Motor neuron (in vitro differentiated cells): Measurements from ENCODE around the gene FTL. TPM values are rescaled to one million over a fixed set of nuclear protein-coding genes. Genes with fewer than 3 reads are reported as not detected.

Experiments
- ATAC-seq, 8 experiments: fragments of 200-7000 bp; cut with Tn5 transposase; replicated peaks in 6 of 8; 2 replicates each; pipeline ENCODE4 v1.8.0; 2021; ENCODE audit warnings: mild to moderate bottlenecking in 8 of 8, moderate library complexity in 8 of 8
- H3K27ac ChIP-seq, 2 donors: fragments of 250-450 bp; sonication (Bioruptor Pico); 2 replicates each; pipeline ENCODE4 v1.9.0; 2021; ENCODE audit warnings: antibody characterized with exemption in 2 of 2, mild to moderate bottlenecking in 2 of 2, moderate library complexity in 1 of 2
- H3K4me1 ChIP-seq, 2 donors: fragments of 250-450 bp; sonication (Bioruptor Pico); replicated peaks in 1 of 2; 2 replicates each; pipeline ENCODE4 v1.6.1; 2021; ENCODE audit warnings: antibody characterized with exemption in 2 of 2, mild to moderate bottlenecking in 2 of 2, moderate library complexity in 1 of 2
- H3K4me3 ChIP-seq, 5 donors: fragments of 250-450 bp; sonication (Bioruptor Pico); 2 replicates each; pipeline ENCODE4 v1.9.0; 2021; ENCODE audit warnings: antibody characterized with exemption in 5 of 5, mild to moderate bottlenecking in 5 of 5, moderate library complexity in 4 of 5
- WGBS, 10 experiments: fragments of 450-650 bp; shearing (Covaris generic); methylation state at CpG; one replicate each; pipeline ENCODE4 v1.0.0; 2022; 5-methylcytosine and 5-hydroxymethylcytosine counted together
- in situ Hi-C, 9 experiments: fragments of 400-800 bp; cut with MboI; loops; one replicate each; pipeline ENCODE4 v1.15.0; 2021; ENCODE audit warnings: low sequenced_read_pairs in 9 of 9, low pct_unique_long_range_greater_than_20kb in 2 of 9; ENCODE audit not compliant: unreplicated experiment in 9 of 9
- total RNA-seq, 8 experiments: library from RNA; unstranded; fragments of 300-600 nt; gene quantifications; 2 replicates each; pipeline versions ENCODE4 v1.2.3 to v1.2.4, GENCODE V29; 2022

FTL gene
- total RNA-seq, 8 experiments from 2014 or later, result 1,251 to 10,826 (median 2,578) TPM

DNA sequence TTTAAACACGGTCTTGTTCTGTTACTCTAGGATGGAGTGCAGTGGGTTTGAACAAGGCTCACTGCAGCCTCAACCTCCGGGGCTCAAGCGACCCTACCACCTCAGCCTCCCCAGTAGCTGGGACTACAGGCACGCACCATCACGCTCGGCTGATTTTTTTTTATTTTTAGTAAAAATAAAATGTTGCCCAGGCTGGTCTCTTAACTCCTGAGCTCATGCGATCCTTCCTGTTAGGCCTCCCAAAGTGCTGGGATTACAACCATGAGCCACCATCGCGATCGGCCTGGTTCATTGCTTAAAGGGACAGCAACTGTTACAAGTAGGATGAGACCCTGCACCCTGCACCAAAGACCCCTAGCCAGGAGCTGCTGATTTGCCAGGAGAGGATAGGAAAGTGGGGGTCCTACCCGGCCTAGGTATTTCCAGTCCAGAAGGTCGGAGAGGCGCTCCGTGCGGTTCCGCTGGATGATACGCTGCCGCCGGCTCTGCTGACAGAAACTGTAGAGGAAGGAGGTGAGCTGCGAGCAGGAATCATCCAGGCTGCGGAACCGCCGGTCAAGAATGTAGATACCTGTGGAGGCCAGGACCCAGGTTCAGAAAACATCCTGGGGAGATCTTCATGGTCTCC, 5.1 kb downstream of the FTL start:
- Histone ChIP-seq H3K4me3 (no peak overlapping the region), H3K27ac (no peak overlapping the region), H3K4me1 (peaks cover 4 to 5% of the 10 kb centered on the region in 2 donors)
- WGBS, 10 experiments, result 71 to 100% (median 88%) methylated on average over 2 to 10 of the region's 23 CpGs; no CpG with 5 or more reads in 3 of the 10 experiments
- in situ Hi-C loops, result loop anchor here in 7 of 9 experiments (10.0 to 25.0 kb wide), 3 partner anchors 175 to 333 kb away; partner anchors contain the start of genes CA11 (in 1 of the 7) and DBP (in 1 of the 7)
- no peak for ATAC-seq

DNA sequence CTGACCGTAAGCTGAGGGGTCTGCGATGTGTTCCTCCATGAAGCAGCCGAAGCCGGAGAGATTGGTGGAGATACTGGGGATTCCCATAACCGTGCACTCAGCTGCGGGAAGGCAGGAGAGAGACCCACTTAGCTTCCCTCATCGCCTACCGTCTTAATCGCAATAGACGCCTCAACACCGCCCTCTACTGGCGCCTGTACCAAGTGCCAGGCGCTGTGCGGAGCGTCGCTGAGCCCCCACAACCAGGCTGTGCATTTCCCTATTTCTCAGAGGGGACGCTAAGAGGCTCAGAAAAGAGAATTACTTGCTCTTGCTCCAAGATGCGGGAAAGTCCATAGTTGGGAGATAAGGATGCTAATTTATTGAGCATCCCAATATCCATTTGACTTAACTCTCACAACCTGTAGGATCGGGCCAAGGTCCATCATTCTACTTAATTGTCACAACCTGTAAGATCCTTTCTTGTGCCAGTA, 5.8 kb downstream of the FTL start:
- 27 to 100% (median 60%) methylated on average over 1 to 11 of the region's 19 CpGs; no CpG with 5 or more reads in 5 of the 10 experiments for WGBS, 10 experiments
- in situ Hi-C loops, result loop anchor here in 7 of 9 experiments (10.0 to 25.0 kb wide), 3 partner anchors 176 to 334 kb away; partner anchors contain the start of genes CA11 (in 1 of the 7) and DBP (in 1 of the 7)
- Histone ChIP-seq H3K27ac (no peak overlapping the region), H3K4me3 (no peak overlapping the region), H3K4me1 (peaks cover 4 to 5% of the 10 kb centered on the region in 2 donors)
- ATAC-seq, result peak; percentile 1 to 69 (median 49)

DNA sequence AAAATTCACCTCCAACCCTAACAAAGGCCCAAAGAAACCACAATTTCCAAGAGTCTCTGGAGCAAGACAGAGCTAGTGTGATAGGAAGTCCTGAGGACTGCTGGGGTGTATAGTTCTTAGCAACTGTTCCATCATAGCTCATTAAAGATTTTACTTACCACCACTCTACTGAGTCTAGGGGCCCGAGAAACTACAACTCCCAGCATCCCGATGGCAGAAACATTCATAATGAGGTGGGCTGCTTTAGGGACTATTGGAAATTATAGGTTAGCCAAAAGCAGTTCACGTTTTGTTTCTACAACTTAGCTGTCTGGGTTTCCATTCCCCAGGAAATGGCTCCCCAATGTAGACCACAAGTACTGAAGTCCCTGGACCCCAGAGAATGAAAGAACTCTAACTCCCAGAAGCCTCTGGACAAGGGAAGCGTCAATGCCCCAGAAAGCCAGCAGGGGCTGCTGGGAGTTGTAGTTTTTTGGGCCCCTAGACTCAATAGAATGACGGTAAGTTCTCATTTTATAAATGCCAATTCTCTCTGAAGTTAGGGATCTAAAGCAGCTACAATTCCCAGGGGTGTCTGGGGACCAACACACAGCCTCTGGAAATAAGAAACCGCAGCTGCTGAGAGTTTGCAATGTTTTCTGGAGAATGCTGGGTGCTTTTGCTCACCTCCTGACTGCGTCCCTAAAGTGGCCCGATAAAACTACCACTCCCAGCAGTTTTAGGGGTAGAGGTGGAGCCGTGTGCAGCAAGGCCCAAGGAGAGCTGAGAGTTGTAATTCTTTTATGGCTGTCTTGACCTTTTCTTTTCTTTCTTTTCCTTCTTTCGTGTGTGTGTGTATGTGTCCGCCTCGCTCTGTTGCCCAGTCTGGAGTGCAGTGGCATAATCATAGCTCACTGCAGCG, 11.1 kb downstream of the FTL start:
- H3K4me1 ChIP-seq, result no peaks in the 10 kb centered on the region
- H3K4me3 ChIP-seq, result no peak overlapping the region
- 81 to 100% (median 86%) methylated on average over 2 to 10 of the region's 13 CpGs; no CpG with 5 or more reads in 2 of the 10 experiments for WGBS, 10 experiments
- ATAC-seq, result peak in 1 of 8 experiments; percentile 64
- no peak overlapping the region for H3K27ac ChIP-seq
- in situ Hi-C loops, result loop anchor here in 1 of 9 experiments (10.0 kb wide), 1 partner anchor 181 kb away; no protein-coding TSS in a partner anchor

DNA sequence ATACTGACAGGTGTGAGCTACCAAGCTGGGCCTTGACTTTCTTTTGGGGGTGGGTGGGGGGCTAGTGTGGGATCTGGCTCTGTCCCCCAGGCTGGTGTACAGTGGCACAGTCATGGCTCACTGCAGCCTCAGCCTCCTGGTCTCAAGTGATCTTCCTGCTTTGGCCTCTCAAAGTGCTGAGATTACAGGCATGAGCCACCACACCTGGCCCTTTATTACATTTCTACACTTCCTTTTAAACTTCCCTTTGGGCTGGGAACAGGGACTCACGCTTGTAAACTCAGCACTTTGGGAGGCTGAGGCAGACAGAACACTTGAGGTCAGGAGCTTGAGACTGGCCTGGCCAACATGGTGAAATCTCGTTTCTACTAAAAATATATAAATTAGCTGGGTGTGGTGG, 12.0 kb downstream of the FTL start:
- no peaks in the 10 kb centered on the region for H3K4me1 ChIP-seq
- H3K4me3 ChIP-seq, result no peak overlapping the region
- H3K27ac ChIP-seq, result no peak overlapping the region
- whole genome bisulfite sequencing, 10 experiments, result 100% methylated on average over 1 to 2 of the region's 2 CpGs; no CpG with 5 or more reads in 4 of the 10 experiments
- no peak for ATAC-seq
- in situ Hi-C loops, result loop anchor here in 1 of 9 experiments (10.0 kb wide), 1 partner anchor 182 kb away; no protein-coding TSS in a partner anchor

DNA sequence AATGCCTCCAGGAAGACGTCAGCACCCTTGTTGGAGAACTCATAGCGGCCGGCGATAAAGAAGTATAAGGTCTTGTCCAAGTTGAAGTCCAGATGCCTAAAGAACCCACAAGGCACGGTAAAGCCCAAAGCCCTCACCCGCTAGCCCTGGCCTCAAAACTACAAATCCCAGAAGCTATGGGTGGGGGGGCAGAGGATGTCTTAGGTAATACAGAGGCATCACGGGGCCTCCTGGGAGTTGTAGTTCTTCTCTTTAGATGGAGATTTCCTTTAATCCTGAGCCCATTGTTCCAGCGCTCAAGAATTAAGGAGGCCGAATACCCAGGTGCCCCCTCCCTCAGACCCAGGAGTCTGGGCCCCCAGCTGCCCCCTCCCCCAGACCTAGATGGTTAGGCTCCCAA, 17.2 kb downstream of the FTL start:
- Histone ChIP-seq H3K4me3 (no peak overlapping the region), H3K4me1 (no peaks in the 10 kb centered on the region), H3K27ac (no peak overlapping the region)
- in situ Hi-C loops, result no loop called here
- WGBS, 10 experiments, result 80 to 100% (median 93%) methylated on average over 1 to 5 of the region's 9 CpGs; no CpG with 5 or more reads in 6 of the 10 experiments
- ATAC-seq, result peak in 1 of 8 experiments; percentile 37

DNA sequence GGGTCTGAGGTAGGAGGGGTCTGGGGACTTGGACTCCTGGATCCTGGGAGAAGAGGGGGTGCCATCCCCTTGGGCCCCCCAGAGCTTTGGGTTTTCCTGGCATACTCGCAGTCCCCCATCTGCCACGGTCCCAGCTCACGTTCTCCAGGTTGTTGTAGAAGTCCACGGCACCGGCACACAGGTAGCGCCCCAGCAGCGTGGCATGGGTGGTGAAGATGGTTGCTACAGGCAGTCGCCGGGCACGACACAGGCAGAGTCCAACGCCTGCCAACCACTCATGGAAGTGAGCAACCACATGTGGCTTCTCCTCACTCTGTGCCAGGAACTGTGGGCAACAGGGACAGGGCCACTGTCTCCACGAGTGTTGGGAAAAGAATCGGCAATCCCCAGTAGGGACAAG, 20.6 kb downstream of the FTL start:
- in situ Hi-C loops, result no loop called here
- H3K4me3 ChIP-seq, result no peak overlapping the region
- peak in 1 of 8 experiments; percentile 3 for ATAC-seq
- H3K4me1 ChIP-seq, result no peaks in the 10 kb centered on the region
- 100% methylated on average over 1 of the region's 13 CpGs; no CpG with 5 or more reads in 9 of the 10 experiments for WGBS, 10 experiments
- no peak overlapping the region for H3K27ac ChIP-seq

DNA sequence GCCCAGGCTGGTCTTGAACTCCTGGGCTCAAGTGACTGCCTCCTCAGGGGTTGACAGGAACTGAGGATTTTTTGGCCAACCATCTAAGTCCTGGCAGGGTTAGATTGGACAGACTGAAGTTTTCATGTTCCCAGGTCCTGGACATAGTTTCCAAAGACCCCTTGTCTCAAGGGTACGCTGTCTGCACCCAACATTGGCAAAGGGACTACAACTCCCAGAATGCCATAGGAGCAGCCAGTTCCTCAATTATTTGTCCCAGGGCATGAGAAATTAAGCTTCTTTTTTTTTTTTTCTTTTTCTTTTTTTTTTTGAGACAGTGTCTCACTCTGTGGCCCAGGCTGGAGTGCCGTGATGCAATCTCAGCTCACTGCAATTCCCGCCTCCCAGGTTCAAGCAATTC, 21.1 kb downstream of the FTL start:
- no peak for ATAC-seq
- WGBS, 10 experiments, result 92 to 100% (median 100%) methylated on average over 1 to 3 of the region's 3 CpGs; no CpG with 5 or more reads in 5 of the 10 experiments
- Histone ChIP-seq H3K4me3 (no peak overlapping the region), H3K27ac (no peak overlapping the region), H3K4me1 (no peaks in the 10 kb centered on the region)
- in situ Hi-C loops, result no loop called here

DNA sequence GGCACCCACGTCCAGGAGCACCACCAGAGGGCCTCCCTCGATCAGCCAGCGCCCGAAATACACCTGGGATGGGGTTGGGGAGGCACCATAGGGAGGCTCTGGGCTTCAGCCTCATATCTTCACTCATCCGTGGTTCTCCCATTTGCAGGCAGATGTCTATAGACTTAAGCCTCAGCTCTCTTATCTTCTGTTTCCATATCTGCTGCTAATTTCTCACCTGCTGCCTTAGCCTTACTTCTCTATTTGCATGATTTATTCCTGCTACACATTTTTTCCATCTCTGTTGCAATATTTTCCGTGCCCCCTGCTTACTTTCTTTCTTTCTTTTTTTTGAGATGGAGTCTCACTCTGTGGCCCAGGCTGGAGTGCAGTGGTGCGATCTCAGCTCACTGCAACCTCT, 22.2 kb downstream of the FTL start:
- 61 to 100% (median 87%) methylated on average over 1 to 6 of the region's 7 CpGs; no CpG with 5 or more reads in 1 of the 10 experiments for WGBS, 10 experiments
- in situ Hi-C loops, result no loop called here
- no peak for ATAC-seq

DNA sequence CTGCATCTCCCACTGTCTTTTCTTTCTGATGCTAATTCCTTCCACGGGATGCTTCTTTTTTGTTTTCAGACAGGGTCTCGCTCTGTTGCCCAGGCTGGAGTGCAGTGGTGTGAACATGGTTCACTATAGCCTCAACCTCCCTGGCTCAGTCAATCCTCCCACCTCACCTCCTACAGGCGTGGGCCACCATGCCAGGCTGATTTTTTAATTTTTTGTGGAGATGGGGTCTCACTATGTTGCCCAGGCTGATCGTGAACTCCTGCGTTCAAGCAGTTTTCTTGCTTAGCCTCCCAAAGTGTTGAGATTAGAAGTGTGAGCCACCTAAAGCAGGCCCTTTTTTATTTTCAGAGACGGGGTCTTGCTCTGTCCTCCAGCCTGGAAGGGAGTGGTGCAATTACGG, 23.2 kb downstream of the FTL start:
- in situ Hi-C loops, result no loop called here
- WGBS, 10 experiments, result 76 to 100% (median 92%) methylated on average over 3 to 5 of the region's 7 CpGs; no CpG with 5 or more reads in 4 of the 10 experiments

More for the DNA sequence above, 22.2 kb downstream of the FTL start:
- H3K4me1 ChIP-seq, result peaks cover 8 to 9% of the 10 kb centered on the region in 2 donors
- H3K4me3 ChIP-seq, result no peak overlapping the region
- no peak overlapping the region for H3K27ac ChIP-seq

DNA sequence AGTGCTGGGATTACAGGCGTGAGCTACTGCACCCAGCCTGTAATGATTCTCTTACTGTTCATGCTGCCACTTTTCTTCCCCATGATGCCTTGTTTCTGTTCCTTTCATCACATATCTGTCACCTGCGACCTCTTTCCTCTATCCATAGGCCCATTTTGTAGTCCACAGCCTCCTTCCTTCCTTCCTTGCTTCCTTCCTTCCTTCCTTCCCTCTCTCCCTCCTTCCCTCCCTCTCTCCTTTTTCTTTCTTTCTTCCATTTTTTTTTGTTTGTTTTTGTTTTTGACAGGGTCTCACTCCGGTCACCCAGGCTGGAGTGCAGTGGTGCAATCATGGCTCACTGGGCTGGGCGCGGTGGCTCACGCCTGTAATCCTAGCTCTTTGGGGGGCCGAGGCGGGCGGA, 23.8 kb downstream of the FTL start:
- Histone ChIP-seq H3K4me3 (no peak overlapping the region), H3K4me1 (peaks cover 8 to 9% of the 10 kb centered on the region in 2 donors), H3K27ac (no peak overlapping the region)
- 86 to 100% (median 95%) methylated on average over 1 to 9 of the region's 9 CpGs; no CpG with 5 or more reads in 1 of the 10 experiments for WGBS, 10 experiments
- ATAC-seq, result no peak
- in situ Hi-C loops, result no loop called here

More for the DNA sequence above, 23.2 kb downstream of the FTL start:
- Histone ChIP-seq H3K27ac (no peak overlapping the region), H3K4me3 (no peak overlapping the region), H3K4me1 (peaks cover 8 to 9% of the 10 kb centered on the region in 2 donors)
- no peak for ATAC-seq

DNA sequence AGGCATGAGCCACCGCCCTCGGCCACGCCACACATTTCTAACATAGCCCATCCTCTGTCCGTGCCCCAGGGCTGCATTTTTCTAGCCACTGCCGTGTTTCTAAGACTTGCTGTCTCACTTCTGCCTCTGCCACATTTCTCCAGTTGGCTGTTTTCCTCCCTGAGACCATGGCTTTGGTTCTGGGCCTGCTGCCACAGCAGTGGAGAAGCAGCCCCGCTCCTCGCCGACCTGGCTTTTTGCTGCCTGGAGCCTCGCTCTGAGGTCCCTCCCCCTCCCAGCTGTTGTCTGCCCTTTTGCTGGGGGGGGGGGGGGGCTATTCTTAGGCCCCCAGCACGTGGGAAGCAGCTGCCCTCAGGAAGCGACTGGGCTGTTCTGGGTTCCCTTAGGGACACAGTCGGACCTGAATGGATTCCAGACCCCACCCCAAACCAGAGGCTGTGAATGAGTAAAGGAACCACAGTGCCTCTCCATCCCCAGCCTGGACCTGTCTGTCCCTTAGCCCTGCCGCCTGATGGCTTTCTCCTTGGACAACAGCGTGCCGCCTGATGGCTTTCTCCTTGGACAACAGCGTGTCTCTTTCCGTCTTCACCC, 24.7 kb downstream of the FTL start:
- H3K4me3 ChIP-seq, result no peak overlapping the region
- in situ Hi-C loops, result no loop called here
- H3K27ac ChIP-seq, result no peak overlapping the region
- 20 to 100% (median 100%) methylated on average over 1 to 5 of the region's 17 CpGs; no CpG with 5 or more reads in 5 of the 10 experiments for WGBS, 10 experiments
- no peak for ATAC-seq
- H3K4me1 ChIP-seq, result peaks cover 13 to 14% of the 10 kb centered on the region in 2 donors

DNA sequence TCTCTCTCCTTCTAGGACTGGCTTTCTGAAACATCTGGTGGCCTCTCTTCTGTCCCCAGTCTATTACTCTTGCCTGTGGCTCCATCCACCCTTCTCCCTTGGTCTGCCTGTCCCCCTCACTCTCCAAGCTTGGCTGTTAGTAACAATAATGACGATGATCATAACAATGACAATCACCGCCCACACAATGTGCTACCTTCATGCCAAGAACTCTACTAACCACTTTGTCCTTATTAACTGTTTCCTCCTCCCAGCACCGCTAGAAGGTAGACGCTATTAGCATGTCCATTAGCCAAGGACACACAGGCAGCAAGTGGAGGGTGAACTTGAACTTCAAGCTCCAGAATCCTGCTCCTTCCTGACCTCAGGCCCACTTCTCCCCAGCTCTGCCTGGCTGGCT, 25.3 kb downstream of the FTL start:
- H3K4me1 ChIP-seq, result peaks cover 14 to 15% of the 10 kb centered on the region in 2 donors
- no peak overlapping the region for H3K4me3 ChIP-seq
- 48 to 100% (median 60%) methylated on average over 2 to 4 of the region's 4 CpGs; no CpG with 5 or more reads in 3 of the 10 experiments for WGBS, 10 experiments
- in situ Hi-C loops, result no loop called here
- no peak for ATAC-seq
- H3K27ac ChIP-seq, result no peak overlapping the region
